Measurements from ENCODE around the gene CYLD. TPM values are rescaled to one million over a fixed set of nuclear protein-coding genes. Genes with fewer than 3 reads are reported as not detected.

Gene CYLD
- total RNA-seq, 1 experiment from 2014 or later = 9.8 TPM

DNA sequence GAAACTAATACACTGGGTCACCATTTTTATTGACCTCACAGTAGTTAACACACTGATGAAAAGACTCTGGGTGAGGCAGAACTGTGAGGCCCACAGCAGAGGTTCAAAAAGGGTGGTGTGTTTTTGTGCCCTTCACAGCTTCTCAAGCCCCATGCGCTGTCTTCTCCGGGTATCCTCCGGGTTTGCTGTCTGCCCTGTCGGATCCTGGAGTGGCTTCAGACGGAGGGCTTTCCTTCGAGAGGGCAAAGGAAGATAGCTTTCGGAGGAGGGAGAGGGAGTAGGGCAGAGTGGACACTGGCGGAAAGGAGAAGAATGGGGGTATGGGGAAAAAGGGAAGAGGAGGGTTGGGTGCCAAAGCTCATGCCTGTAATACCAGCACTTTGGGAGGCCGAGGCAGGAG, 80.8 kb downstream of the CYLD start:
- no peak overlapping the region for H3K4me3 ChIP-seq (ENCODE audit: low read depth, low read length)
- H3K27me3 ChIP-seq (replicated peaks; ENCODE audit: control insufficient read depth, insufficient read depth, low read length) = no peaks in the 10 kb centered on the region
- ChIA-PET CTCF (interaction anchor here (0.6 to 1.2 kb wide), 2 partner anchors 16 to 475 kb away, joined by 3 read pairs; no protein-coding TSS in a partner anchor), POLR2A (no interaction called here)
- TF ChIP-seq, protein P1, sequence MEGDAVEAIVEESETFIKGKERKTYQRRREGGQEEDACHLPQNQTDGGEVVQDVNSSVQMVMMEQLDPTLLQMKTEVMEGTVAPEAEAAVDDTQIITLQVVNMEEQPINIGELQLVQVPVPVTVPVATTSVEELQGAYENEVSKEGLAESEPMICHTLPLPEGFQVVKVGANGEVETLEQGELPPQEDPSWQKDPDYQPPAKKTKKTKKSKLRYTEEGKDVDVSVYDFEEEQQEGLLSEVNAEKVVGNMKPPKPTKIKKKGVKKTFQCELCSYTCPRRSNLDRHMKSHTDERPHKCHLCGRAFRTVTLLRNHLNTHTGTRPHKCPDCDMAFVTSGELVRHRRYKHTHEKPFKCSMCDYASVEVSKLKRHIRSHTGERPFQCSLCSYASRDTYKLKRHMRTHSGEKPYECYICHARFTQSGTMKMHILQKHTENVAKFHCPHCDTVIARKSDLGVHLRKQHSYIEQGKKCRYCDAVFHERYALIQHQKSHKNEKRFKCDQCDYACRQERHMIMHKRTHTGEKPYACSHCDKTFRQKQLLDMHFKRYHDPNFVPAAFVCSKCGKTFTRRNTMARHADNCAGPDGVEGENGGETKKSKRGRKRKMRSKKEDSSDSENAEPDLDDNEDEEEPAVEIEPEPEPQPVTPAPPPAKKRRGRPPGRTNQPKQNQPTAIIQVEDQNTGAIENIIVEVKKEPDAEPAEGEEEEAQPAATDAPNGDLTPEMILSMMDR (IDR thresholded peaks at IDR 0.05; ENCODE audit: insufficient read depth in 1 of 2, low read depth in 1 of 2, low read length in 1 of 2, severe bottlenecking in 1 of 2, unreplicated experiment in 1 of 2) = no peak
- BruUV-seq (replicated peaks) = no TSS peak
- DNase-seq = no peak
- peaks cover 17% of the 10 kb centered on the region for H3K27me3 Mint-ChIP-seq (ENCODE audit: insufficient read depth, unreplicated experiment)
- no peaks in the 10 kb centered on the region for H3K36me3 ChIP-seq (ENCODE audit: control insufficient read depth, insufficient read depth, low read length)
- no peak overlapping the region for H3K27ac Mint-ChIP-seq (ENCODE audit: unreplicated experiment)
- H3K9me3 ChIP-seq = no peaks in the 10 kb centered on the region
- intact Hi-C loops (cut with micrococcal nuclease; ENCODE audit: unreplicated experiment) = no loop called here
- no peak overlapping the region for H3K4me3 Mint-ChIP-seq (ENCODE audit: unreplicated experiment)
- H3K36me3 Mint-ChIP-seq (ENCODE audit: insufficient read depth, unreplicated experiment) = no peaks in the 10 kb centered on the region
- no peaks in the 10 kb centered on the region for H3K4me1 Mint-ChIP-seq (ENCODE audit: low read depth, unreplicated experiment)
- H3K4me1 ChIP-seq = no peaks in the 10 kb centered on the region
- no peaks in the 10 kb centered on the region for H3K9me3 Mint-ChIP-seq (ENCODE audit: unreplicated experiment)

DNA sequence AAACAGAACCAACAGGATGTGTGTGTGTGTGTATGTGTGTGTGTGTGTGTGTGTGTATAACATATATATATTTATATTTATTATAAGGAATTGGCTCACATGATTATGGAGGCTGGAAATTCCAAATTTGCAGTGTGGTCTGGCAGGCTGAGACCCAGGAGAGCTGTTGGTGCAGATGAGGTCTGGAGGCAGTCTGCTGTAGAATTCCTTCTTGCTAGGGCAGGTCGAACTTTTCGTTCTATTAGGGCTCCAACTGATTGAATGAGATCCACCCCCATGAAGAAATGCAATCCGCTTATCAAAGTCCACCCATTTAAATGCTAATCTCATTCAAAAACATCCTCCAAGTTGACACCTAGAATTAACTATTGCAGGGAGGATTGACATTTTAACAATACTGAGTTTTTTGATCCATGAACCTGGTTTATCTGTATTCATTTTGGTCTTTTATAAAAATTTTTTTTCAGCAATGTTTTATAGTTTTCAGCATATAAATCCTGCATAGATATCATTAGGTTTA, 85.0 kb downstream of the CYLD start:
- intact Hi-C loops (cut with micrococcal nuclease; ENCODE audit: unreplicated experiment) = no loop called here
- BruUV-seq (replicated peaks) = no TSS peak

DNA sequence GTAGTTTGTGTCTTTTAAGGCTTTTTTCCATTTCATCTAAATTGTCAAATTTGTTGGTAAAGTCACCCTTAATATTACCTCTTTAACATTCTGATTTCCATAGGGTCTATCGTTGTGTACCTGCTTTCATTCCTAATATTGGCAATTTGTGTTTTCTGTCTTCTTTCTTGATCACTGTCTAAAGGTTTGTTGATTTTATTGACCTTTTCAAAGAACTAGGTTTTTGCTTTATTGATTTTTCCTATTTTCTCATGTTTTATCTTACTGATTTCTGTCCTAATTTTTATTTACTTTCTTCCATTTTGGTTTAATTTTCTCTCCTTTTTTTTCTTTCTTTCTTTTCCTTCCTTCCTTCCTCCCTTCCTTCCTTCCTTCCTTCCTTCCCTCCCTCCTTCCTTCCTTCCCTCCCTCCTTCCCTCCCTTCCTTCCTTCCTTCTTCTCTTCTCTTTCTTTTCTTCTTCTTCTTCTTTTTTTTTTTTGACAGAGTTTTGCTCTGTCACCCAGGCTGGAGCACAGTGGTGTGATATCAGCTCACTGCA, 86.3 kb downstream of the CYLD start:
- Histone ChIP-seq H3K9me3 (peaks cover 3% of the 10 kb centered on the region), H3K27me3 (replicated peaks; ENCODE audit: control insufficient read depth, insufficient read depth, low read length) (peaks cover 1% of the 10 kb centered on the region; the same call in 1 of the 2 replicates), H3K4me1 (no peaks in the 10 kb centered on the region), H3K36me3 (ENCODE audit: control insufficient read depth, insufficient read depth, low read length) (no peaks in the 10 kb centered on the region), H3K4me3 (ENCODE audit: low read depth, low read length) (no peak overlapping the region)
- CTCF ChIA-PET = no interaction called here
- peaks cover 22% of the 10 kb centered on the region for H3K27me3 Mint-ChIP-seq (ENCODE audit: insufficient read depth, unreplicated experiment)
- POLR2A ChIA-PET = no interaction called here
- H3K4me1 Mint-ChIP-seq (ENCODE audit: low read depth, unreplicated experiment) = no peaks in the 10 kb centered on the region
- H3K4me3 Mint-ChIP-seq (ENCODE audit: unreplicated experiment) = no peak overlapping the region
- no peaks in the 10 kb centered on the region for H3K36me3 Mint-ChIP-seq (ENCODE audit: insufficient read depth, unreplicated experiment)
- H3K27ac Mint-ChIP-seq (ENCODE audit: unreplicated experiment) = no peak overlapping the region
- no peak for DNase-seq
- no TSS peak for BruUV-seq (replicated peaks)
- H3K9me3 Mint-ChIP-seq (ENCODE audit: unreplicated experiment) = peaks cover 6% of the 10 kb centered on the region
- TF ChIP-seq, protein P1 (IDR thresholded peaks at IDR 0.05; ENCODE audit: insufficient read depth in 1 of 2, low read depth in 1 of 2, low read length in 1 of 2, severe bottlenecking in 1 of 2, unreplicated experiment in 1 of 2) = no peak
- intact Hi-C loops (cut with micrococcal nuclease; ENCODE audit: unreplicated experiment) = no loop called here

More for the DNA sequence above, 85.0 kb downstream of the CYLD start:
- CTCF ChIA-PET = no interaction called here
- H3K36me3 Mint-ChIP-seq (ENCODE audit: insufficient read depth, unreplicated experiment) = no peaks in the 10 kb centered on the region
- H3K27ac Mint-ChIP-seq (ENCODE audit: unreplicated experiment) = no peak overlapping the region
- POLR2A ChIA-PET = no interaction called here
- H3K27me3 Mint-ChIP-seq (ENCODE audit: insufficient read depth, unreplicated experiment) = peaks cover 20% of the 10 kb centered on the region
- TF ChIP-seq, protein P1 (IDR thresholded peaks at IDR 0.05; ENCODE audit: insufficient read depth in 1 of 2, low read depth in 1 of 2, low read length in 1 of 2, severe bottlenecking in 1 of 2, unreplicated experiment in 1 of 2) = no peak
- no peaks in the 10 kb centered on the region for H3K9me3 ChIP-seq
- no peaks in the 10 kb centered on the region for H3K36me3 ChIP-seq (ENCODE audit: control insufficient read depth, insufficient read depth, low read length)
- no peak overlapping the region for H3K4me3 Mint-ChIP-seq (ENCODE audit: unreplicated experiment)
- H3K9me3 Mint-ChIP-seq (ENCODE audit: unreplicated experiment) = no peaks in the 10 kb centered on the region
- no peaks in the 10 kb centered on the region for H3K4me1 ChIP-seq
- no peaks in the 10 kb centered on the region for H3K4me1 Mint-ChIP-seq (ENCODE audit: low read depth, unreplicated experiment)
- peaks cover 1% of the 10 kb centered on the region; the same call in 1 of the 2 replicates for H3K27me3 ChIP-seq (replicated peaks; ENCODE audit: control insufficient read depth, insufficient read depth, low read length)
- H3K4me3 ChIP-seq (ENCODE audit: low read depth, low read length) = no peak overlapping the region
- no peak for DNase-seq

Measured in Caco-2 (cell line).